Activated effector memory CD4-positive, alpha-beta T cell treated with anti-CD3 and anti-CD28 coated beads, Interleukin-2, amount 50 U/mL, for 16 hours (primary cell): ENCODE results near the gene UBQLNL.

Experiments
- DNase-seq: peaks from one replicate; pipeline ENCODE4 v3.0.0-alpha.2; 2020

UBQLNL gene, protein sequence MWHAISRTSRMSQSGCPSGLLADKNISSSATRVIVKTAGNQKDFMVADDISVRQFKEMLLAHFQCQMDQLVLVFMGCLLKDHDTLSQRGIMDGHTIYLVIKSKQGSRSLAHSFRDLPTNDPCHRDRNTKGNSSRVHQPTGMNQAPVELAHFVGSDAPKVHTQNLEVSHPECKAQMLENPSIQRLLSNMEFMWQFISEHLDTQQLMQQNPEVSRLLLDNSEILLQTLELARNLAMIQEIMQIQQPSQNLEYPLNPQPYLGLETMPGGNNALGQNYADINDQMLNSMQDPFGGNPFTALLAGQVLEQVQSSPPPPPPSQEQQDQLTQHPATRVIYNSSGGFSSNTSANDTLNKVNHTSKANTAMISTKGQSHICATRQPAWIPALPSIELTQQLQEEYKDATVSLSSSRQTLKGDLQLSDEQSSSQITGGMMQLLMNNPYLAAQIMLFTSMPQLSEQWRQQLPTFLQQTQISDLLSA

DNA sequence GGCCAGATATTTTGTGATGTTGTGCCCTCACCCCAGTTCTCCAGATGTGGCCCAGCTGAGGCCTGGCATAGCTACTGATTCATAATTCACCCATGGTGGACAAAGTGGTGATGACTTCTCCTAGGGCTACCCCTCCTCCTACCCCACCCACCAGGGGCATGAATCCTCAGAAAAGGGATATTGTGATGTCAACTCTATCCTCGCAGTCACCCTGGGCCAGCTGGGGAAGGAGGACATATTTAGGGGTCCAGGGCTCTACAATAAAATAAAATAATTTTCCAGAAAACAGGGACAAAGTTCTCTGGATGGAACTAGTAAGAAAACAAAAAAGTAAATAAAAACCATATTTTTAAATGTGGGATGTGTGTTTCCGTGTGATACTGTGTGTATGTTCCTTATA lies at the start of gene UBQLNL:
UBQLNL (minus strand) TSS at position 101 of the 400 bp plus-strand sequence. CDS start 258 bp downstream, outside the sequence.
- no peak for DNase-seq

DNA sequence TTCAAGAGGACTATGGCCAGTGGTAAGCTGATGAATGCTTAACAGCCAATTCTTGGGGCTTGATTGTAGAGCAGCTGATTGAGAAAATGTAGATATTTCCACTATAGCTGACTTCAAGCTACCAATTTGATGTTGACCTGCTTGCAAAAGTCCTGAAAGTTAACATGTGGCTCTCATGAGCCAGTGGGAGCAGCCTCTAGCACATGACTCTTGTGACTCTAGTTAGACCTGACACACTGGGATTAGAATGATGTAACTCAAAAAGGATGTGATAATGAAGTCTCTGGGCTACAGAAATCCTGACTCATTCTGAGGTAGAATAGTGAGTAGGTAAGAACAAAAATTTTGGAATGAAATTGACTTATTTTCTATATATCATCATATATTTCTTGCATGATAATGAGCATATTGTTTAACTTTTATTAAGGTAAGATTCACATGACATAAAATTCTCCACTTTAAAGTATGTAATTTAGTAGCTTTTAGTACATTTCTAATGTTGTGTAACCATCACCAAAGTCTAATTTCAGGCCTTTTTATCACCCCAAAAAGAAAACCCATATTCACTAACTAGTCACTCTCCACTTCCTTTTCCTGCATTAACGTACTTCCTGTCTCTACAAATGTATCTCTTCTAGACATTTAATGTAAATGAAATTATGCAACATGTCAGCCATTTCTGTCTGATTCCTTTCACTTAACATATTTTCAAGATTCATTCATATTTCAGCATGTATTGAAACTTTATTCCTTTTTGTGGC lies 47.9 kb upstream of the UBQLNL start:
- no peak for DNase-seq

DNA sequence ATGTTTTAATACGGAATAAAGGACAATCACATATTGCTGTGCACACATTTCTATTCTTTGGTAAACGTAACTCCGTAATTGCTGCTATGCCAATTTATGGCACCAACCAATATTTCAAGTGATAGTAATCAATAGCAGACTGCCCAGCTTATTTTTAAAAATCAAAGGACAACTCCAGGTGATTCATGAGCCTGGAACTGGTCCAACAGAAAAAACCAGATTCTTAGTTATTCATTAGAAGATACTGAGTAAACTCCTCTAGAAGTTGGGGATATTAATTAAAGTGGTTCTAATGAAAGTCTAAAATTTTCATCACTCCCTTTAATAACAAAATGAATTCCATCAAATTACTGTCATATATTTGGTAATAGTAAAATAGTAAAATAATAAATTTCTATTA lies 41.3 kb upstream of the UBQLNL start:
- DNase-seq: no peak

DNA sequence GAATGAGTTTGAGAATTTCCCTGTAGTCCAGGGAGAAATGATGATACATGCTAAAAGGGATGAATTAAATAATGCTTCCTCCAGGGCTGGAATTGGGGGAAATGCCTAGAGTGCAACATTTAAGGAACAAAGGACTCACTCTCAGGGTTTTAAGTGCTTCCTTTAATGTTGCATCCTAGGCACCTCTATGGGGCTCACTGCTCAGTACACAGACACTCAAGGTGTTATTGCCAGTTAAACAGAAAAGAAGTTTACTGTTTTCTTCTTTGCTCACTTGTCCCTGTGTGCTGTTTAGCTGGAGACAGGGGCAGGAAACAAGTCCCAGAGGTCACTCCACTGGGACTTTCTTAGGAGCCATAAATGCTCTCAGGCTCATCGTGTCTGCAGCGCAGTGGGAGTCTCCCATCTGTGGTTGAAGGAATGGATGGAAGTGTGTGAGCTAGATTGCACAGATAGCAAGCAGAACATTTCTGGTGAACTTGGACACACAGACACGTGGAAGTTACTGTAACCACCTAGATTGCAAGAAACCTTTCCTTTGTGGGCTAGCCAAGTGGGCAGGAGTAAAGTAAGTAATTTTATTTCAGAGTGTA lies 40.2 kb upstream of the UBQLNL start:
- no peak for DNase-seq

DNA sequence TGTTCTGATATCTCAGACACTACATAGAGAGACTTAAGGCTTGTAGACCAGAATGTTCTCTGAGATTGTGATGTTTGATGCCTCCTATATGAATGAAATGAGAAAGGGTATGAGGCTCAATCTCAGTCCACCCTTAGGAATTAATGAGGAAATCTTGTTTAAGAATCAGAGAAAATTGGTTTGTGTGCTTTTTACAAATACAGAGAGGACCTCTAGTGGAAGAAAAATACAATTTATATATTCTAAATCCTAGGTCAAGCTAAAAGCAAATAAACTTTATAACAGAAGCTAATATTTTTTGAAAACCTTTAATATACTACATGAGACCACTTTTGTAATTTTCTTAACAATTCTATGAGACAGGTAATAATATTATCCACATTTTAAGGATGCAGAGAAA lies 36.8 kb upstream of the UBQLNL start:
- DNase-seq: no peak

DNA sequence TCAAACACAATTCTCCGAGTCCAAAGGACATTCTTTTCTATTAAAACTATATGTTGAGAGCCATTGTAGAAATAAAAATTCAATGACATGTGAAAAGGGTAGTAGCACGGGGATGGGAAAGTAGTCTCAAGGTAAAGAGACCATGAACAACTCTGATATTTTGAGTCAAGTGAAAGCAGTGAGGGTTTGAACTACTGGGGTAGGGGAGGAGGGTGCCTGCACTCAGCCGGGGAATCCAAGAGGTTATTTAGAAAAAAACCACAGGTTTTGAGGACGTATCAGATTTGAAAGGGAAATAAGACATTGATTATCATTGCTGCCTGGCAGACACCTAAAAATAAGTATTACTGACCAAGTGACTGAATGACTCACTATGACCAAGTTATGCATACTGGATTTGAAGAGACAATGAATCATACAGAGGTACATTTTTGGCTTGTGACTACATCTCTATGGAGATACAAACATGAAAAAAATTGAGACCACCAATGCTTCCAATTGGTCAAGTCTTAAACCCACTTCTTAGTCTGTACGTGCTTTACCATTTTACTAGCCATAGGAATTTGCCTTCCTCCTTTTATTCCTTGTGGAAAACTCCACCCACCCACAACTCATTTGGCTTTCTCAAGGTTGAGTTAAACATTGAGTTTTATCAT lies 34.1 kb upstream of the UBQLNL start:
- DNase-seq: no peak

DNA sequence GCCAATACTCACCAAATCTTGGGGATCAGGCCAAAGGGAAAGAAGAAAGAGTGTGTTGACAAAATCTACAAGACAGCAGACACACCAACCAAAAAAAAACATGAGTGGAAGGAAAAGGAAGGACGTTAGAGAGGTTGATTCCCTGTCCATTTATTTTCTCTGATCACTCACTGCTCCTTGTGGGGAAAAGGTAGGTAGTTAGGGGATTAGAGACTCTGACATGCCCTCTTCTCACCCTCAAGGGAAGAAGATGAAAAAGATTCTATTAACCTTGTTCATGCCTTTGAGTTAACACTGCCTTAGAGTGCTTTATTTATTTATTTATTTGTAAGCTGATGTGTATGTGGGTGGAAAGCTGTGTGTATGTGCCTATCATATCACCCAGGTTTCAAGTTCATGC lies 31.9 kb upstream of the UBQLNL start, which contains the start of gene OR52H1:
OR52H1 (minus strand) TSS at position 101 of the 400 bp plus-strand sequence. CDS start 3,035 bp downstream, outside the sequence.
- DNase-seq: no peak

DNA sequence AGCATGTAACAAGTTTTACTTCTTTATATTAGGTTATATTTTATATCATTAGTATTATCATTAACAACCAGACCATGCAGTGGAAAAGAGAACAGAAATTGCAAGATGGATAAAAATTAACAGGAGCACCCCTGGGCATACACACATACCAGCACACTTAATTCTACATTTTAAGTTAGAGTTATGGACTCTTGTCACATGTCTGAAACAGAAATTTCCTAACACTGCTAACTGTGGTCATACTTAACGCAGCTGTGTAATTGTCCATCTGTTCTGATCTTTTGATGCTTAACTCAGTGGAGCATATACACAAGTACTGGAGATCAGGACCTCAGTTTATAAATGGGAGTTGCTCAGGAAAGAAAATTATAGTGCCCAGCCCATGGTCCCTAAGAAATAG lies 31.5 kb upstream of the UBQLNL start:
- DNase-seq: no peak

DNA sequence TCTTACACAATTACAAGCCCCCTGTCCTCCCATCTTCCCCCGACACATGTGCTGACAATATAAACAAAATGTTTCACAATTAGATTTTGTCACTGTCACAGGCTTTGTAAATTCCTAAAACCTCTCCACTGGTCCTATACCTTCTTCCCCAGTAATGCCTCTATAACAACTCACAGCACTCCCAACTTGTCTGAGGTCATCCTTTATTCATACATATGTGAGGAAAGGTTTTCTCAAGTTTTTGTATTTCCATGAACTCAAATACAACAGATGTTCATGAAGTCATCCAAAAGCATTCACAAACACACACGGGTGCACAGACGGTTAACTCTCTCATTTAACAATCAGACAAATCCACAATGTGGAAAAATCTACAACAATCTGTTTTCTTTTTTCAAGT lies 30.0 kb upstream of the UBQLNL start:
- no peak for DNase-seq

DNA sequence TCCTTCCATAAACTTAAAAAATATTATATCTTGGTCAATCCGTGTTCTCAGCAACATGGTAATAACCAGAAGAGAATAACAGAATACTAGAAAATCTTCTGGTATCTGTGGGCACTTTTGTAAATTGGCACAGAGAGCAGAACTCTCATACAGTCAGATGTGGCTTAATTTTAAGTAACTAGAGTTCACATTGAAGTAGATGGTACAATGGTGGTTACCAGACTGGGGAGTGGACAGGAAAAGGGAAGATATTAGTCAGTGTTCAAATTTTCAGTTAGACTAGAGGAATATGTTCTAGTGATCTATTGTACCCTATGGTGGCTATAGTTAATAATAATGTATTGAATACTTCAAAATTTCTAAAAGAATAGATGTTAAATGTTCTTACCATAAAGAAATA lies 24.9 kb upstream of the UBQLNL start:
- no peak for DNase-seq

DNA sequence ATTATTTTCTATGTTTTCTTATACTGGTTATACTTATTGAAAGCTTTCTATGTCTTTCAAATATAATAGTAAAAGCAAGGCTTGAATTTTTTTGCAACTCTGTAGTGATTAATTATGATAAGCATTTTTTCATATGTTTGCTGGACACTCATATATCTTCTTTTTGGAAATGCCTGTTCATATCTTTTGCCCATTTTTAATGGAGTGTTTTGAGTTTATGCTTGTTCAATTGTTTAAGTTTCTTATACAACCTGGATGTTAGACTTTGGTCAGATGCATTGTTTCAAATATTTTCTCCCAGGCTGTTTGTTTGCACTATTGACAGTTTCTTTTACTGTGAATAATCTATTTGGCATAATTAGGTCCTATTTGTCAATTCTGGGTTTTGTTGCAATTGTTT lies 20.0 kb upstream of the UBQLNL start:
- no peak for DNase-seq

DNA sequence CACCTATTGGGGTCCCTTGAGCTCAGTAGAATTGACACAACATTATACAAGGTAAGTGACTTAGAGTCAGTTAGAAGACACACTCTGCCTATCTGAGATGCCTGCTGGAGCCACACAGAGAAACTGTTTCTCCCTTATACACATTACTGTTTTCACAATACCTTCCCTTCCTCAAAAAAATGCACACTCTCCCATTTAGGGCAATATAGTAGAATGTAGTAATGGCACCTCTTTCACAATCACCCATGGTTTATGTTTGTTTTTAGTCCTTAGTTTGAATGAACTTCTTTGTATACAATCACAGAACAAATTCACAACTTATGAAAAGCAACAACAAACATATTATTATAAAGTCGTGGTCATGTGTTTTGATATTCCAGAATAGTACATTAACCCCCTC lies 17.5 kb upstream of the UBQLNL start:
- DNase-seq: no peak

DNA sequence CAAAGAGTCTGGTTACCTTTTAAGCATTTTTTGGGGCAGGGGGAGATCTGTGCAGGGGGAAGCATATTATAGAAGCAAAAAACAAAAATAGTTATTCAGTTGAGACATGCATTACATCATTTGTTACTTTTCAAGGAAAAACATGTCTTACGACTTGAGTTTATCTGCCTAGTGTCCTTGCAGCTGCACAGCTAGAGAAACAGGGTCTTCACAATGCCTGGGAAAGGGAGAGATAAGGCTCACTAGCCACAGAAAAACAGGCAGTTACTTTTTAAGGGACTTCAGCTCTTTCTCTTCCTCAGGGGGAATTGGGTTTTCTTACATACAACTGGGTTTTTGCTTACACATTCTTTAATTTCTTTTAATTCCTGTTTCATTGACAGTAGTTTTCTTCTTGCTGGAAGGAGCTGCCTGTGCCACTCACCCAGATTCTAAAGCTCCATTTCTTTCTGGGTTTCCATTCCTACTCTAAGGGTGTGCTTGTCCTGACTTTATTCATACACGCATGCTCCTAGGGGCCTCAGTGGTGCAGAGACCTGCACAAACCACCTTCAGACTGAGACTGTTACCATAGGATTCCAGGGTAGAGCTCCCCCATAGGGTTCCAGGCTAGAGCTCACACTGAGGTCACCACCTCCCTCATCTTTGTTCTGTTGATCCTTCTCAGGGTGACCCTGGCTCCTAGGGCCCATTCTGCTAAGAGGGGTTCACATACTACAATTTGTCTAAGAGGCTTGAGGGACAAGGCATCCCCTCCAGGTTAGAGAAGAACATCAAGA lies 14.7 kb upstream of the UBQLNL start:
- no peak for DNase-seq

DNA sequence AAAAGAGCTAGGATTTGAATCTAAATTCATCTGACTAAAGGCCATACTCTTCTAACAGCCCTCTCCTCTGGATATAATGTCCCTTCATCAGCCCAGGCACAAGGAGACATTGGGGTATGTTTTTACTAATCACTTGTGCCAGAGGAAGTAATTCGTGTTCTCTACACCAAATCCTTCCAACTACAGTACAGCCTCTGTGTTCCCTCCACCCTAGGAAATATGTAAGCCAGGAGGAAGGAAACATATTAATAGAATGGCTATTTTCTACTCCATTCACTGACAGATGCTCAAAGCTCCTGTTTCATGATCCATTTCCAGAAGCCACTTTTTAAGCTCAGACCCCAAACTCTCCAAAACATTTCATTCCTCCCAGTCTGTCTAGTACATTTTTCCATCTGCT lies 12.0 kb upstream of the UBQLNL start:
- DNase-seq: no peak

DNA sequence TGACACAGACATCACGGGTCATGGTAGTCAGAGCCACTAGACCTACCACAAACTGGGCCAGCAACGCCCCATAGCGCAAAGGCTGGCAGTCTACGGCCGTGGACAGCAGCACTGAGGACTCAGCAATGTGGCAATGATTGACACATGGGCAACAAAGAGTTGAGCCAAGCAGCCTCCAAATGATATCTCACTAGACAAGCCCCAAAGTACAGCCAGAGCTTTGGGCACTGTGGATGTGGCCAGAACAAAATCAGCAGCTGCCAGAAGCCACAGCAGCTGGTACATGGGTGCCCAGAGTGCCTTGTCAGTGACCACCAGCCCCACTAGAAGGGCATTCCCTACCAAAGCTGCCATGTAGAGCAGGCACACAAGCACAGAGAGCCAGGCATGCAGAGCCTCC lies 11.2 kb upstream of the UBQLNL start:
- no peak for DNase-seq

DNA sequence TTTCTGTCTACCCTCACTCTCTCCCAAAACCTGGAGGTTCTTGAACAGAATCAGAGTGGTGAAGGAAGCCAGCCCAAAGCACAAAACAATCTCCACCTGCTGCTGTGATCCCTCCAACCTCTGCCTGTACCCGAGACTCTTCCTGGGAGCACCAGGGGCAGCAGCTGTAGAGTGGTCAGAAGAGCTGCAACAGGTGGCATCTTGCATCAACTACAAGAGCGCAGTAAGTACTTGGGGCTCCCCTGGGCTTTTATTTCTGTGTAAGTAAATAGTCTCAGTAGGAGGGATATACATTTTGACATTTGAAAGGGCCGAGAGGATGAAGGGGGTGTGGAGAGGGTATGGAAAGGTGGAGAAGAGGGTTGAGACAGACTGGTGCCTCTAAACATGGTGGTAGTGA lies 8.3 kb upstream of the UBQLNL start:
- DNase-seq: no peak

DNA sequence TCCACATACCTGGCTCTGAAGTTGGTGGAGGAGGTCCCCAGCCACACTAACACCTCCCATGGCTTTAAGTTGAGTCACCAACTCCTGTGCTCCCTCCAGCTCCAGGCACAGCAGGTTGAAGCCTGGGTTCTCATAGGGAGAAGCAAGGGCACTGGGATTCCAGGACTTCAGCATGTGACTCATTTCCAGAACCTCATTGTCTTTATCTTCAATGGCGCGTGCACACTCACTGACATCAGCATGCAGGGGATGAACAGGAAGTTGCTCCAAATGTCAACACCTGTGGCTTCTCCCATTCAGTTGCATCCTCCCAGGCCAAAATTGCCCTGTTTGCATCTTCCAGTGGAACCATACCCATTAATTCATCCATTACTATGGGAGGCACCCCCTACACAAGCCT lies 5.8 kb upstream of the UBQLNL start:
- no peak for DNase-seq

DNA sequence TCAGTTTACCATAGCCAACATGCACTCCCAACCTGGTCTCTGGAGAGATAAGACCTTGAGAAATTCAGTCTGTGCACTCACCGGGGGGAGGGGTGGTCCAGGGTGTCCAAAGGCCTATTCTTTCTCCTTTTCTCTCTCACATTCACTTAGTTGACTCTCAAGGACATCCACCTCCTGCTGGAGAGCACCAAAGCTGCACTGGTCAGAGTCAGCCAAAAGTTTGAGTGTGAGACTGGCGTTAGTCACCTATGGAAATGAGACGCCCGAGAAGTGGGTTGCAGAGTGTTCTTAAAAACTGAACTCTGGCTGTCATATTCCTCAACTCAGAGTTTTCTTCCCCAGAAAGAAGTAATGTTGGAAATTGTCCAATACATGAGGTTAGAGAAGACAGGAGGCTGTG lies 5.0 kb upstream of the UBQLNL start:
- no peak for DNase-seq

DNA sequence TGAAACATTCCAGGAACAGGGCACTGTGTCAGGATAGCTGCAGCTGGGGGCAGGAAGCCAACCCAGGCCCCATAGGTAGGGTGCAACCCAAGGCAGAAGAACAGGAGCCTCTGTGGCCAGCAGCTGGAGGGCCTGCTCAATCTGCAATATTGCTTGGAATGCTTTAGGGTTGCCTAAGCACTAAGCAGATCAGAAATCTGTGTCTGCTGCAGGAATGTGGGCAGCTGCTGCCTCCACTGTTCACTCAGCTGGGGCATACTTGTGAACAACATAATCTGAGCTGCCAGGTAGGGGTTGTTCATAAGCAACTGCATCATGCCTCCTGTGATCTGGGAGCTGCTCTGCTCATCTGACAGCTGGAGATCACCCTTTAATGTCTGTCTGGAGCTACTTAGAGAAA lies 1.7 kb downstream of the UBQLNL start:
- no peak for DNase-seq

DNA sequence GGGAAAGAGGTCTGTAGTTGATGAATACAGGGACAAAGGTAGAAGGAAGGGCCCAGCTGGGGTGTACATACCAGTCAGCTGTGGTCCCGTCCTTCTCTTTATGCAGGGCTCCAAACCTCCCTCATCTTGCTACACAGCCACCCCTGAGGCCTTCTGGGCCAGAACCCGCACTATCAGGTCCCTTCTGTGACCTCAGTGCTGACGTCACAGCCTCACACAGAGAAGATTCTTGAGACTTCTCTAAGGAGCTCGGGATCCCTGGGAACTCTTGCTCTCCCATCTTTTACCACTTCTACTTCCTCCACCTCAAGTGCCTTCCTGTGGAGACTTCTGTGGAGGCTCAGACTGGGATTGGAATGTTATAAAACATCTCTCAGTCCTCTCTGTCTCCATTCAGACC lies 6.7 kb downstream of the UBQLNL start, which contains the start of gene UBQLN3:
UBQLN3 (minus strand) TSS at position 155 of the 400 bp plus-strand sequence. CDS start 399 bp downstream, outside the sequence.
- DNase-seq: no peak

DNA sequence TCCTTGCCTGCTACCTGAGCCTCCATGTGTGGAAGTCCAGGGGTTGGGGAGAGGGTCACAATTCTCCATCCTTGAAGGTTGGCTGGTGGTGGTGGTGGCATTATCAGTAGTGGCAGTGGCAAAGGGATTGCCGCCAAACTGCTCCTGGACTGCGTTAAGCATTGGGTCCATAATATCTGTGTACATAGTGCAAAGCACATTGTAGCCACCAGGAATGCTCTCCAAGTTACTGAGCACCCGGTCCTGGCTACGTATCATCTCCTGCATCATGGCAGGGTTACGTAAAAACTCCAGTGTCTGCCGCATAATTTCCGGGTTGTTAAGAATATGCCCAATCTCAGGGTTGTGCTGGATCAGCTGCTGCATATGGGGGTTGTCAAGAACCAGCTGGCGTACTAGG lies 7.9 kb downstream of the UBQLNL start:
- DNase-seq: no peak

DNA sequence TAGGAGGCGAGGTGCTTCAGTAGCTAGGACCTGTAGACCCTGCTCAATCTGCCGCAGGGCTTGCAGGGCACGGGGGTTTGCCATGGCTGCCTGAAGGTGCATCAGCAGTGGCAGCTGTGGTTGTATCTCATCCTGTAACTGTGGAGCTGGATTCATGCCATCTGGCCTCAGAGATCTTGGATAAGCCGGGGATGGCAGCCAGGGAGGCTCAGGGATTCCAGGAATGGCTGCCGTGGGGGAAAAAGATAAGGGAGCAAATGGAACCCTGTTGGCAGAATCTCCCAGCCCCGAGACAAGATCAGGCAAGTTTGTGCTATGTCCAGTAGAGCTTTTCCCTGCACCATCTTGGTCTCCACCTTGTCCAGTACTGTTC lies 8.6 kb downstream of the UBQLNL start:
- DNase-seq: no peak
